Hepatic stellate cell (primary cell): ENCODE data around the gene COL26A1.

ENCODE experiments used
- DNase-seq: peaks from one replicate; pipeline ENCODE4 v3.0.0; 2011; ENCODE audit warnings: low spot score

The COL26A1 gene

DNA sequence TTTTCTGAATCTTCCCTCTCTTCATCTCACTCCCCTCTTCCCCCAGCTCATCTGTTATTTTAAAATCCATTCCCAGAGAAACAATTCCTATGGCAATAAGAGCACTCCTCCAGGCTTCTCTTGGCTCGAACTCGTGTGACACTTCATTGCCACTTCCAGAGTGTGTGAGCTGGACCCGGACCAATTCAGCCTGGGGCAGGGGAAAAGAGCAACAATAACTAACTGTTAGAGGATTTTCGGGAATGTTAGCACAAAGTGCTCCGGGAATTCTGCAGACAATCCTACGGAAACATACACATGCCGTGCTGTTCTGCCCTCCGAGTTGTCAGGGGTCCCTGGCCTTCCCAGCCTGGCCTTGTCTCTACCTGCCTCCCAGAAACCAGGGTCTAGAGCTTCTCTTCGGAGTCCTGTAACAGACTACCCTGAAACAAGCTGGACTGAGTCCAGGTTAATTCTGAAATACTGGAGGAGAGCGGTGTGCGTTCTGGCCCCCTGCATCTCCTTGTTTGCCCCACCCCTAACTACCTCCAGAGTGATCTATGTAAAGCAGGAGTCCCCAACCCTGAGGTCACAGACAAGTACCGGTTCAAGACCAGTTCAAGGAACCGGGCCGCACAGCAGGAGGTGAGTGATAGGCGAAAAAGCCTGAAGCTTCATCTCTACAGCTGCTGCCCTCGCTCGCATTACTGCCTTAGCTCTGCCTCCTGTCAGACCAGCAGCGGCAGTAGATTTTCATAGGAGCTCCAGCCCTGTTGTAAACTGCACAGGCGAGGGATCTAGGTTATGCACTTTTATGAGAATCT lies 11.3 kb downstream of the COL26A1 start:
- DNase-seq = no peak

DNA sequence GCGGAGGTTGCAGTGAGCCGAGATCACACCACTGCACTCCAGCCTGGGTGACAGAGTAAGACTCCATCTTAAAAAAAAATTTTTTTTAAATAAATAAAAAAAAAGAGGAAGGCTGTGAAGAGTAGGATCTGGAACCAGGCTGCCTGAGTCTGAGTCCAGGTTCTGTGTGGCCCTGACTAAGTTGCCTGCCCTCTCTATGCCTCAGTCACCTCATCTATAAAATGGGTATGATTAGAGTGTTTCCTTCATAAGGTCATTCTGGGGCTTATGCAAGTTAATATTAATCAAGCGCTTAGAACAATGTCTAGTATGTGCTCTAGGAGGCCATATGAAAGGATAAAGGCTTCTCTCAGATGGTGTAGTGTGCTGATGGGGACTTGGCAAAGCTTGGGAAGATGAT lies 12.3 kb downstream of the COL26A1 start:
- no peak for DNase-seq

DNA sequence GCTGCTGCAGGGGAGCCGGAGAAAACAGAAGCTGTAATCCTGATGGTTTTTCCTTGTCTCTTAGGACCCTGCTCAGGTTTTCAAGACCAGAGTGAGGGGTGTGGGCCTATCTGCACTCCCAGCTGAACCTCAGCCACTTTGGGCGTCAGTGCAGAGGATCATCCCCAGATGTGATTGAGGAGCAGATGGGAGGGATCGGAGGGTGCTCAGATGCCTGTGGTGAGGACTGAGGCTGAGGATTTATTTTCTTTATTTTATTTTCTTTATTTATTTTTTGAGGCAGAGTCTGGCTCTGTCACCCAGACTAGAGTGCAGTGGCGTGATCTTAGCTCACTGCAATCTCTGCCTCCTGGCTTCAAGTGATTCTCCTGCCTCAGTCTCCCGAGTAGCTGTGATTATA lies 13.9 kb downstream of the COL26A1 start:
- no peak for DNase-seq

DNA sequence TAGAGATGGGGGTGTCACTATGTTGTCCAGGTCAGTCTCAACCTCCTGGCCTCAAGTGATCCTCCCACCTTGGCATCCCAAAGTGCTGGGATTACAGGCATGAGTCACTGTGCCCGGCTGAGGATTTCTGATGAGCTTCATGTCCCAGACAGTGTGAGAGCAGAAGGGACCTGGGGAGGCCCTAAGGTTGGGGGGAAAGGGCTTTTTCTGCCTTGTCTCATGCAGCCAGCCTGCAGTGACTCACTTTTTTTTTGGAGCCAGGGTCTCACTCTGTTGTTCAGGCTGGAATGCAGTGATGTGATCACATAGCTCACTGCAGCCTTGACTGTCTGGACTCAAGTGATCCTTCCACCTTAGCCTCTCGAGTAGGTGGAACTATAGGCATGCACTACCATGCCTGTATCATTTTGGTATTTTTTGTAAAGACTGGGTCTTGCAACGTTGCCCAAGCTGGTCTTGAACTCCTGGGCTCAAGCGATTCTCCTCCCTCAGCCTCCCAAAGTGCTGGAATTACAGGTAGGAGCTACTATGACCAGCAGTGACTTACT lies 14.6 kb downstream of the COL26A1 start:
- no peak for DNase-seq

DNA sequence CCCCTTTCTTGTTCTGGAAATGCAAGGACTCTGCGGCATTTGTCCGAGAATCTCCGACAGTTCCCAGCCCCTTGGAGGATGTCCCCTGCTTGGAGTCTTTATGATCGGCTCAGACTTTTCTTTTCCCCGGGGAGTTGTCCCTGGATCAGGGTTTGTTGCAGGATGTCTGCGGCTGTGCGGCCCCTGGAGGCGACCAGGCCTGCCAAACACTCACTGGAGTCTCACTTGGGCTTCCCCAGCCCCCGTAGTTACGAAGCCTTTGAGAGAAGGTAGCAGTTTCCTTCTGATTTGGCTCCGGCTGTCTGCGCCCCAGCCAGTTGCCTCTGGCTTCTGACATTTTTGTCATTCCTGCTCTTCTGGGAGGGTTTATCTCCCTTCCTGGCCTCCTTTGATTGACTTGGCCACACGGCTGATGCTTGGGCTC lies 16.1 kb downstream of the COL26A1 start:
- no peak for DNase-seq

DNA sequence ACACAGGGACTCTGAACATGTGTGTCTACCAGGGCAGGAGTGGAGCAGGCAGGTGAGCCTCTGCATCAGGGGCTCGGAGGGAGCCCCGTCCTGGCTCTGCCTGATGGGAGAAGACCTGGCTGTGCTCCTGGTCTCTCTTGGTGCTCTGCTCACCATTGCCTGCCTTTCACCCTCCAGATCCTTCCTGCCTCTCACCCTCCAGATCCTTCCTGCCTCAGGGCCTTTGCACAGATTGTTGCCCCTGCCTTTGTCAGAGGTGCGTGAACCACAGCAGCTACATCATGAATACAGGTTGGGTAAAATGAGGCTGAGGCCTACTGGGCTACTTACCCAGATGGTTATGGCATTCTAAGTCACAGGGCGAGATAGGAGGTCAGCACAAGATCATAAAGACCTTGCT lies 16.6 kb downstream of the COL26A1 start:
- no peak for DNase-seq

DNA sequence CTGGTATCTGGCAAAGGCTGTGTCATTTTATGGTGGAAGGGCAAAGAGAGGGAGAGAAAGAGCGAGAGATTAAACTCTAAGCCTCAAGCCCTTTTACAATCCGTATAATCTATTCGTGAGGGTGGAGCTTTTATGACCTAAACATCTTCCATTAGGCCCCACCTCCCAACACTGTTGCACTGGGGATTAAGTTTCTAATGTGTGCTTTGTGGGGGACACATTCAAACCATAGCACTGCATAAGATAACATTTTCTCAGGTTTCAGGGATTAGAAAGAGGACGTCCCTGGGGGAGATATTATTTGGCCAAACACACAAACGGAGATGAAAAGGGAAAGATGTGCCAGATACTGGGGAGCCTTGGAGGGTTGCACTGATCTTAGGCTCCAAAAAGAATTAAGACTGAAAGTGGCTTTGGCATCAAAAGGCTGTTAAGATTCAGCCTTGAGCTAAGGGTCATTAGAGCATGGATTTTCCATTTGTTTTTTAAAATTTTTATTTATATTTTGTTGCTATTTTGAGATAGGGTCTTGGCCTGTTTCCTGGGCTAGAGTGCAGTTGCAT lies 19.0 kb downstream of the COL26A1 start:
- no peak for DNase-seq

DNA sequence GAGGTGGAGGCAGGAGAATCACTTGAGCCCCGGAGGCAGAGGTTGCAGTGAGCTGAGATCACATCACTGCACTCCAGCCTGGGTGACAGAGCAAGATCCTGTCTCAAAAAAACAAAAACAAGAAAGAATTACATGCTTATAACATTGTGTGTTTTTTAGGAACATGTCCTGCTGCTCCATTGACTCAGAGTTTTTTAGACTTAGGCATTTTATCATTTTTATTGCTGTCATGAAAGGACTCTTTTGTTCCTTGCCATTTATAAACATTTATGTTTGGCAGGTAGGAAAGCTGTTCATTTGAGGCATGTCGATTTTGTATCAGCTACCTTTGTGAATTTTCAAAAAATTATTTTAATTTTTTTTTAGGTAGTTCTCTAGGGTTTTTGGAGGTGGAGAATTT lies 20.3 kb downstream of the COL26A1 start:
- no peak for DNase-seq

DNA sequence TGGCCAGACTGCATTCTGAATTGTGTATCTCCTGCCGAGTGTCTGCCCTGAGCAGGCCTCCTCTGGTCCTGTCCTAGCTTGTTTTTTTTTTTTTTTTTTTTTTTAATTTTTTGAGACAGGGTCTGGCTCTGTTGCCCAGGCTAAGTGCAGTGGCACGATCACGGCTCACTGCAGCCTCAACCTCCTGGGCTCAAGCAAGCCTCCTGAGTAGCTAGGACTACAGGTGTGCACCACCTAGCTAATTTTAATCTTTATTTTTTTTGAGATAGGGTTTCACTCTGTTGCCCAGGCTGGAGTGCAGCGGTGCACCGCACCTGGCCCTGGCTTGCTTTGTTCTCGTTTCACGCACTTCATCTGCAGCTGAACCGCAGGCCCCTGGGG lies 23.5 kb downstream of the COL26A1 start:
- DNase-seq = no peak

DNA sequence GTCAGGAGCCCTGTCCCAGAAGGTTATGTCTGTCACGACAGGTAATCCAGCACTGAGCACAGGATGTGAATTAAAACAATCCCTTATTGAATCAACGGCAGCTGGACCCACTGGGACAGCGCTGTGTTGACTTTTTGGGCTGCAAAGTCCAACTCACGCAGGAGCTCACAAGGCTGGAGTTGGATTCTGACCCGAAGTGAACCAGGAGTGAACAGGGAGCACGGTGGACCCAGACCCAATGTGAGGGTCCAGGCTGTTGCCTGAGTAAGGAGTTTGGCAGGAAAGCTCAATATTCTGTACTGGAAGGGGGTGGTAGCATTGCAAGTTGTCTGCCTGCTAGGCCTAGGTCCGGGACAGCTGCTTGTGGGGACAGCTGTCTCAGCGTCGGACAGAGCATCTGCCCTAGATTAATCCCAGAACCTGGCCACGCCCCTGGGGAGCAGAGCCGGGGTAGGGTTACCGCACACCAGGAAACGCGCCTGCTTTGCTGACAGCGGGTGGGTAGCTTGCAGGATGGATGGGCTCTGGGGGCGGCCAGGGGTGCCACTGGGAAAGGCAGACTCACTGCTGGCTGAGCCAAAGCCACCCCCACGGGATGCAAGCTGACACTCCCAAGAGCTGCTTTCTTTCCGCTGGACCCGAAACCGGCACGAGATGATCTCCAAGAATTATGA lies 24.0 kb downstream of the COL26A1 start:
- DNase-seq = no peak

DNA sequence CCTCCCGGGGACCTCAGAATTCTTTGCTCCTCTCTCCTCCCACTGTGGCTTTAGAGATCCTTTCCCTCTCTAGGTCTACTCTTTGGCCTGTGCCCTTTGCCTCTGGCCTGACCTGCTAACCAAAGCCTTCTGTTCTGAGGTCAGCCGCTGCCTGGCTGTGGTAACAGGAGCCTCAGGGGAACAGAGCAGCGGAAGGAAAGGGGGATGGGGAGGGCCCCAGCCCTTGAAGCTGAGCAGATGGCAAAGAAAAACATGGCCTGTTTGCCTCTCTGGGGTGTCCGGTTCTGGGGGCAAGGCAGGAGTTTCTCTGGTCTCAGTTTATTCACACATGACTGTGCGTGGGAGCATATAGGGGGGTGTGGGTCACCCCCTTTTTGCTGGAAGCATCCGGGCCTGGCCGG lies 28.2 kb downstream of the COL26A1 start:
- no peak for DNase-seq

DNA sequence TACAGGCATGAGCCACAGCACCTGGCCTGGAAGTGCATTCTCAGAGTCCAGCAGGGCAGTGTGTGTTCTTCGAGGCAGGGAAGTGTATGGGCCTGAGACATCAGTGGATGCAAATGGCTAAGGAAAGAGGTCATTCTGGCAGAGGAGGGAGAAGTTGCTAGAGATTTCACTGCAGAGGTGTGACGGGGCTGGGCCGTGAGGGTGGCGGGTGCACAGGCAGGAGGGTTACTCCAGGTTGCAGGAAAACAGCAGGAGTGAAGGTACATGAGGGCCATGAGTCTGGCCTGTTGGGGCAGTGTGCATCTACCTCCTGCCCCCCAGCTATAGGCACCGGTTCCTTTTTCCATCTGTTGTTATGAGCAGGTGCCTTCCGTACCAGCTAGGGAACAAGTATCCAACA lies 29.3 kb downstream of the COL26A1 start:
- no peak for DNase-seq

DNA sequence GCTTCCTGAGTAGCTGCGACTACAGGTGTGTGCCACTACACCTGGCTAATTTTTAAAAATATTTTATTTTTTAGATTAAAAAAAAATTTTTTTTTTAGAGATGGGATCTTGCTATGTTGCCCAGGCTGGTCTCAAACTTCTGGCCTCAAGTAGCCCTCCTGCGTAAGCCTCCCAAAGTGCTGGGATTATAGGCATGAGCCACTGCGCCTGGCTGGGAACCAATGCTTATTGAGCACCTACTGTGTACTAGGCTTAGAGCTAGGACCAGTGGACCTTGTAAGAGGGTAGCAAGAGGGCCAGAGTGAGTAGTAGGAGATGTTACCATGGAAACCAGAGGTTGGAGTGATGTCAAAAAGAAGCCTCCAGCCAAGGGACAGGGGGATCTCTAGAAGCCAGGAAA lies 31.2 kb downstream of the COL26A1 start:
- no peak for DNase-seq

DNA sequence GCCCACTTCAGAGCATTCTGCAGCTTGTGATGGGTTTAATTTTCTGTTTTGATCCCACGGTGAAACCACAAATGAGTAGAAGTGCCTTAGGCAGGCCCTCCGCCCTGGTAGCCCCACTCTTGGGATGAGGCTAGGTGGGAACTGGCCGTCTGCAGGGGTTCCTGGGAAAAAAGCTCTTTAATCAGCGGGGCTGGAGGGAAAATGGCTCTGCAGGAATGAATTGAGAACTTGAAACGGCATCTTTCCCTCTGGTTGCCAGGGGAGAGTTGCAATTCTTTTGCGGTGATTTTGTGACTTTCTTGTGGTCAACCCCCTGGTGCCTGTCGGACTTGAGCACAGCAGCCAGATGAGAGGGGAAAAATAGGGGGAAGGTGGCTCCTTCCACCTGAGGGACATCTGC lies 32.7 kb downstream of the COL26A1 start:
- DNase-seq = no peak

DNA sequence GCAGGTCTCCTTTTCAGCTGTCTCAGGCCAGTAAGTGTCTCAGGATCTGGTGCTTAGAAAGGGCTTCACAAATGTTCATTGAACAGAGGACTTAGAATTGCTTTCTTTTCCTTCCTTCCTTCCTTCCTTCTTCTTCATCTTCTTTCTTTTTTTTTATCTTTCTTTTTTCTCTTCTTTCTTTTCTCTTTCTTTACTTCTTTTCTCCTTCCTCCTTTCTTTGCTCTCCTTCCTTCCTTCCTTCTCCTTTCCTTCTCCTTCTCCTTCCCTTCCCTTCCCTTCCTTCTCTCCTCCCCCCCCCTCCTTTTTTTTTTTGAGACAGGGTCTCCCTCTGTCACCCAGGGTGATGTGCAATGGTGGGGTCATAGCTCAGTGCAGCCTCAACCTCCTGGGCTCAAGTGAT lies 34.6 kb downstream of the COL26A1 start:
- DNase-seq = no peak

DNA sequence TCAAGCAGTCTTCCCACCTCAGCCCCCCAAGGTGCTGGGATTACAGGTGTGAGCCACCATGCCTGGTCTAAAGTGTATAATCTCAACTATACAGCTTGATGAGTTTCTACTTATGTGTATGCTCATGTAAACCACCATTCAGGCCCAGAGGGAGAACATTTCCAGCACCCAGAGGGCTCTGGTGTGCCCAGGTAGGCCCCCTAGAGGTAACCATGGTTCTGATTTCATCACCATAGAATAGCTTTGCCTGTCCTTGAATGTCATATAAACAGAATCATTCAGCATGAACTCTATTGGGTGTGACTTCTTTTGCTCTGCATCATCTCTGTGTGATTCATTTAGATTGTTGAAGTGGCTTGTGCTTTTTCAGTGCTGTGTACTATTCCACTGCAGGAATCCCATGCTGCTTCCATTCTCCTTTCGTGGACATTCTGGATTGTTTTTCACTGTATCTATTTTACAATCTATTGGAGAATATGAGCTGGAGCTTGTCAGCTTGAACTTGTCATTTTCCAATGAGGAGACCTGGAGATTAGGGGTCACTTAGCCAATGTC lies 35.2 kb downstream of the COL26A1 start:
- no peak for DNase-seq

DNA sequence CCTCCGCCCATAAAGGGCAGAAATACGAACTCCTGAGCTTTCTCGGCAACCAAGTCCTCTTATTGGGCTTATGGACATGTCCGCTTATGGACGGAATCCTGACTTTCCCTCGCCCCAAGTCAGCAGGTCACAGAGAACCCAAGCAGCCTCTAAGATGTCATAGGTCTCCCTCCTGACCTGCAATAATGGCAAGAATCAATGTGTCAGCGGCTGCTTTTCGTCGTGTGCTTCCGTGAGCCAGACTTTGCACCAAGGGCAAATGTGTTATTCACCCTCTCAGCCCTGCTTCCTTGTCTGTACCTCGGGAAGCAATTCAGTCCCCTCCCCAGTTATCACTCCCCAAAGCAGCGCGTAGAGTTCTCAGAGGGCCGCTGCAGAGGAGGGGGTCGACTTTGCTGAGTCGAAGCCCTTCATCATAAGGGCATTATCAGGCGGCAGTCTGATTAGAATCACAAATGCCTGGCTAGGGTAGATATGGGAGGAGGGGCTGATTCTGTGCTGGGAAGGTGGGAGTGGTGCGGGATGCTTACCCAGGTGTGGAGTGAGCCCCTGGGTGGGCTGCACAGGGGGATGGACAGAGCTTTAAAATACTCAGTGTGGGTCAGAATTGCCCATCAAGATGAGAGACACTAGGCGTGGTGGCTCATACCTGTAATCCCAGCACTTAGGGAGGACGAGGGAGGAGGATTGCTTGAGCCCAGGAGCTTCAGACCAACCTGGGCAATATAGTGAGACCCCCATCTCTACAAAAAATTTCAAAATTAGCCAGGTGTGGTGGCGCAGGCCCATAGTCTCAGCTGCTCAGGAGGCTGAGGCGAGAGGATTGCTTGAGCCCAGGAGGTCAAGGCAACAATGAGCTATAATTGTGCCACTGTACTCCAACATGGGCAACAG lies 36.0 kb downstream of the COL26A1 start:
- DNase-seq = no peak

DNA sequence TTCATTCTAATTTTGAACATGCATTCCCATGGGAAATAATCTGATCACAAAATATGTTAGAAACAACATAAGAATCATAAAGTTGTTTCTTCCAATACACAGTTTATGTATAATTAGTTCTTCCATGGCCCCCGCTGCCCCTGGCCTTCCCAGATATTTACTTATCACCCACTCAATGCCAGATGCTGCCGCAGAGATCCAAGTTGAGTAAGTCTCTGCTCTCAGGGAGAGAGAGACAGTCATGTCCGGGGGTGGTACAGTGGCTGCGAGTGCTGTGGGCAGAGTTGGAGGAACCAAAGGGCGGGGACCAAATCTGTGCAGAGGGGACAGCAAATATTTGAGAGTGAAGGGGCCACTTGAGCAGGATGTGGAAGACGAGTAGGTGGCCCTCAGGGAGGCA lies 37.1 kb downstream of the COL26A1 start:
- no peak for DNase-seq

DNA sequence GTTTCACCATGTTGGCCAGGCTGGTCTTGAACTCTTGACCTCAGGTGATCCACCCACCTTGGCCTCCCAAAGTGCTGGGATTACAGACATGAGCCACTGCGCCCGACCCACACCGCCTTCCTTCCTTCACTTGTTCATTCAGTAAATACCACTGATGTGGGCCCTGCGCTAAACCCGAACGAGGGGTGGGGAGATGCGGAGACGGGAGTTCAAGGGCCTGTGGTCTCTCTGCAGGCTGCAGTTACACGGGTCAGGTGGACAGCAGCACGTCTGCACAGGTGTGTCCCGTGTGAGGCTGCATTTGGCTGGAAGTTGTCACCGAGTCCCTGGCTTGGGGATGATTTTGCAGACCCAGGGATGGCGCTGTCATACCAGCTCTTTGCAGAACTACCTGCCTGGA lies 38.1 kb downstream of the COL26A1 start:
- no peak for DNase-seq

DNA sequence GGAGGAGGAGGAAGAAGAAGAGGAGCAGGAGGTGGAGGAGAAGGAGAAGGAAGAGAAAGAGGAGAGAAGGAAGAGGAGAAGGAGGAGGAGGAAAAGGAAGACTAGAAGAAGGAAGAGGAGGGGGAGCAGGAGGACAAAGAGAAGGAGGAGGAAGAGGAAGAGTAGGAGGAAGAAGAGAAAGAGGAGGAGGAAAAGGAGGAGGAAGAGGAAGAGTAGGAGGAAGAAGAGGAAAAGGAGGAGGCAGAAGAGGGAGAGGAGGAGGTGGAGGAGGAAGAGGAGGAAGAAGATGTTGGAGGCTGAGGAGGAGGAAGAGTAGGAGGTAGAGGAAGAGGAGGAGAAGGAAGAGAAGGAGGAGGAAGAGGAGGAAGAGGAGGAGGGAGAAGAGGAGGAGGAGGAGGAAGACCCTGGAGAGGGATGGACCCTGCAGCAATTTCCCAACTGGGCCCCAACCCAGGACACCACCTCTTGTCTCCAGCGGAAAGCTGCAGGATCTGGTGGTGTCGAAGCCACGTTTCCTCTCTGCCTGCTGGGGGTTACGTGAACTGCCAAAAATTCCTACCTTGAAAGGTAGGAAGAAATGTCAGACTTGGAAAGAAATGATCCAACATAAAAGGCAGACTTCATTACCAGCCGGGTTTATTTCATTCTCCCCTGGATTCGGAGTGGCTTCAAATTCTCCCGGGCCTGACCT lies 38.9 kb downstream of the COL26A1 start:
- DNase-seq = no peak

DNA sequence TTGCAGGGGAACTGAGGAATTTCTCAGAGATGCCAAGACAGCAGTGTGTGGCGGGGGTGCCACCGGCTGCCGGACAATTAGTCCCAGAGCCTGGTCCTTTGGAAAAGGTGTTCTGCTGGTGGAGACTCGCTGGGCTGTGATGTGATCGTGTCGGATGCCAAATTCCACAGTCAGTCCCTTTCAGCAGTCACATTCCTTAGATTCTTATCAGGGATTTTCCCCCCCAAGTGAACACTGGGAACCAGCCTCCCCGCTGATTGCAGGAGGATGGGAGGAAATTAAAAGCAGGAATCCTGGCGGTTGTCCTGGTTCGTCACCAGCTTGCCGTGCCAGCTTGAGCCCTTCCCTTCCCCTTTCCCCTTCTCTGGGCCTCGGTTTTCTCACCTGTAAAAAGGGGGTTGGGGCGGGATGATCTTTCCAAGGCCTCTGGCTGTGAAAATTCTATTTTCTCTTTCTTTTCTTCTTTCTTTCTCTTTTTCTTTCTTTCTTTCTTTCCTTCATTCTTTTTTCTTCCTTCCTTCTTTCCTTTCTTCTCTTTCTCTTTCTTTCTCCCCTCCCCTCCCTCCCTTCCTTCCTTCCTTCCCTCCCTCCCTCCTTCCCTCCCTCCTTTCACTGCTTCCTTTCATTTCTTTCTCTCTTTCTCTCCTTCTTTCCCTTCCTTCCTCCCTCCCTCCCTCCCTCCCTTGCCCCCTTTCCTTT lies 39.6 kb downstream of the COL26A1 start:
- DNase-seq = no peak
